GM12873 (cell line): ENCODE data around the gene PCDHB4.

Source experiments
- CTCF ChIP-seq: IDR thresholded peaks from 2 replicates; pipeline ENCODE4 v1.5.1; 2012; ENCODE audit warnings: low read depth, mild to moderate bottlenecking, moderate library complexity, low read length, control low read depth; ENCODE audit not compliant: insufficient read depth; ENCODE audit errors: missing control alignments

The PCDHB4 gene

GRCh38 chr5:141149812-141150211 is 28.2 kb downstream of the PCDHB4 start, which contains the start of gene PCDHB6:
PCDHB6 (plus strand) TSS chr5:141150057; CDS start chr5:141150258, 201 bp downstream.
- no peak for TF ChIP-seq CTCF

- no peak for TF ChIP-seq CTCF
These were observed 28.8 kb downstream of the PCDHB4 start for GRCh38 chr5:141150224-141150992.

DNA sequence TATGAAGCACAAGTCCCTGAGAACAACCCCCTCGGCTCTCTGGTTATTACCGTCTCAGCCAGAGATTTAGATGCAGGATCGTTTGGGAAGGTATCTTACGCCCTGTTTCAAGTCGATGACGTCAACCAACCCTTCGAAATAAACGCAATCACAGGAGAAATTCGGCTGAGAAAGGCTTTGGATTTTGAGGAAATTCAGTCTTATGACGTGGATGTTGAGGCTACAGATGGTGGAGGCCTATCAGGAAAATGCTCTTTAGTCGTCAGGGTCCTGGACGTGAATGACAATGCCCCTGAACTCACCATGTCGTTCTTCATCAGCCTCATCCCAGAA is 29.3 kb downstream of the PCDHB4 start:
- TF ChIP-seq CTCF, result no peak

- no peak for TF ChIP-seq CTCF
These were observed 34.1 kb downstream of the PCDHB4 start for GRCh38 chr5:141155540-141156374.

GRCh38 chr5:141172381-141173204 is 51.0 kb downstream of the PCDHB4 start, which contains the start of gene PCDHB7:
PCDHB7 (plus strand) TSS chr5:141172644; CDS start chr5:141172836, 192 bp downstream.
- TF ChIP-seq CTCF, result peak; percentile 40
